WI38 (cell line): ENCODE data around the gene FABP1.

Experiments
- H3K4me3 ChIP-seq: 2 replicates; pipeline ENCODE4 v1.5.1; 2011; ENCODE audit warnings: low read depth, mild to moderate bottlenecking, control low read depth, low read length
- CTCF ChIP-seq: IDR thresholded peaks from 2 replicates; pipeline ENCODE4 v1.5.1; 2012; ENCODE audit warnings: low read depth, mild to moderate bottlenecking, control low read depth, low read length

FABP1 gene

GRCh38 chr2:88137833-88138232 is 10.0 kb upstream of the FABP1 start:
- no peak for TF ChIP-seq CTCF
- H3K4me3 ChIP-seq = no peak overlapping the region

- no peak for TF ChIP-seq CTCF
- H3K4me3 ChIP-seq = no peak overlapping the region
Observed at GRCh38 chr2:88136817-88137216, 9.0 kb upstream of the FABP1 start.

- H3K4me3 ChIP-seq = no peak overlapping the region
- TF ChIP-seq CTCF = no peak
Observed at GRCh38 chr2:88133875-88134274, 6.0 kb upstream of the FABP1 start.

- TF ChIP-seq CTCF = no peak
Observed at GRCh38 chr2:88131999-88132368, 4.1 kb upstream of the FABP1 start.

GRCh38 chr2:88131201-88131998 is 3.5 kb upstream of the FABP1 start:
- TF ChIP-seq CTCF = no peak
- H3K4me3 ChIP-seq = no peak overlapping the region

More at GRCh38 chr2:88131999-88132368, 4.1 kb upstream of the FABP1 start:
- no peak overlapping the region for H3K4me3 ChIP-seq

- no peak for TF ChIP-seq CTCF
- H3K4me3 ChIP-seq = no peak overlapping the region
Observed at GRCh38 chr2:88129313-88129959, 1.6 kb upstream of the FABP1 start.

GRCh38 chr2:88128654-88129312 is 921 bp upstream of the FABP1 start:
- no peak for TF ChIP-seq CTCF
- H3K4me3 ChIP-seq = no peak overlapping the region
